GM18502 (cell line): ENCODE results near the gene MEOX1.
"Not testable (repeated sequence)": the region's sequence is repeated elsewhere in the genome, so short reads cannot be mapped to it uniquely, and the experiment has no call there.

Experiments used
- ATAC-seq: cut with Tn5 transposase; IDR thresholded peaks from one replicate; pipeline ENCODE4 v1.9.1; 2021; ENCODE audit warnings: mild to moderate bottlenecking; ENCODE audit not compliant: unreplicated experiment, poor library complexity

MEOX1 gene

DNA sequence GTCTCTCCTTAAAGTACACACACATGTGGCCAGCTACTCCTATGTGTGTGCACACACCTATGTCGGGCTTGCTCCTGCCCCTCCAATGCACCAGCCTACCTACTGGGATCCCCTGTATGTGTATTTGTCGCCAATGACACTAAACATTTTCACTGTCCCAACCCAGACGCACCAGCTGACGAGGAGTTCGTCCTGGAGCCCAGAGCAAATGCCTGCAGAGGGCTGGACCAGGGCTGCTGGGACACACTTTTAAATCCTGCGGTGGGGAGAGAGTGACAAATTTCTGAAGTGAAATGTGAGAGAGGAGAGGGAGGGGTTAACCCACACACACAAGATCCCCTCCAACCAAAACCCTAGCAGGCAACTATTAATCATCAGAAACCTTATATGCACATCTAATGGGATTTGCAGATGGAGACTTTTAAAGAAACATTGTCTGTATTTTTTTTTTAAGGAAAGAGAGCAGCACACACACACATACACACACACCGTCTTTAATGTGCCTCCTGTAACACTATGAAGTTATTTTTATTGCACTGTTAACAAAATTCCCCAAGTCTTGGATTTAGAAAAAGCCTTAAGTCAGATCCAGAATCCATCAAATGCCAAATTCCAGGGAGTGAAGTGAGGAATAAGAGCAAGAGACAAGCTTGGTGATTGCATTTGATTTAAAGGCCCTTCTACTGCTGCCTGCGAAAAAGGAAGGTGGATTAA is at the start of gene MEOX1:
Gene MEOX1 (minus strand): TSS at position 224 of the 714 bp plus-strand sequence. CDS start 388 bp downstream, outside the sequence.
- no peak for ATAC-seq

DNA sequence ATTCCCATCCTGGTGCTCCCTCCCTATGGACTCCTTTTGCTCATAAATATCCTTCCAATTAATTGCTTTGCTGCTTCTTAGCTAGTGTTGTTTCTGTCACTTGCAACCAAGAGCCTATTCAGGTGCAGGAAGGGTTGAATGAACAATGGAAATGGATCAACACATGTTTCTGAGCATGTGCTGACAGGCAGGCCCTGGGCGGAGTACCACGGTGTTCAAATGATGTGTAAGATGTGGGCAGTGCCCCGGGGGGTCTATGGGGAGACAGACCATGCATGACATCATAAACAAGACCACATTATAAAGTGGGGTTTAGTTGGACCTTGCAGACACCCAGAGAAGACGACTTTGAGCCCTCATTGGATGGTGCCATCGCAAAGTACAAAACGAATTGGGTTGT is 48.4 kb upstream of the MEOX1 start:
- no peak for ATAC-seq

DNA sequence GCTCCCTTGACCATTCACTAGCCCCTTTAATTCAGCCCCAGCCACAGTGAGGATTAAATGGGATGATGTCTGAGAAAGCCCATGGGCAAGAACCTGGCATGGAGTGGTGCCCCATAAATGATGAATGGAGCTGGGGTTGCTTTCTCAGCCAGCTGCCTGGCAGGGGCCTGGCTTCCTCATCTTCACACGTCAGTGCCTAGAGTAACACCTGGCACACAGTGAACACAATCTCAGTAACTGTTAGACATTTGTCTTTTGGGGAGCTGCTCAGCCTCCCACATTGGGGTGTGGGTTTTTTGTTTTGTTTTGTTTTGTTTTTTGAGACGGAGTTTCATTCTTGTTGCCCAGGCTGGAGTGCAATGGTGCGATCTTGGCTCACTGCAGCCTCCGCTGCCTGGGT is 47.5 kb upstream of the MEOX1 start:
- no peak for ATAC-seq

DNA sequence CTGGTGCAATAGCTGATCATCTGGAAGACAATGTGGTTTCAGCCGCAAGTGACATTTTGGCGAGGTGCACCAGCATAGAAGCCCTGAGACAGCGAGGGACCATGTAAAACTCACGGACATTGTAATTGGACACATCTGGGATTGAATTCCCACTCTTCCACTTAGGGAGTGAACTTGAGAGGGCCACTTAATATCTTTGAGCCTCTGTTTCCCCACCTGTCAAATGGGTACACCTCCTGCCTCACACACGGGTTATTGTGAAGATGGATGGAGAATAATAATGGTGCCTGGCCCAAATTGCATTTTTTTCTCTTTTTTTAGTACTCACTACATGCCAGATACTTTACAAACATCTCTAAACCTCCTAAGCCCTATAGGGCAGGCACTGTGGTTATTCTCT is 45.5 kb upstream of the MEOX1 start:
- no peak for ATAC-seq

DNA sequence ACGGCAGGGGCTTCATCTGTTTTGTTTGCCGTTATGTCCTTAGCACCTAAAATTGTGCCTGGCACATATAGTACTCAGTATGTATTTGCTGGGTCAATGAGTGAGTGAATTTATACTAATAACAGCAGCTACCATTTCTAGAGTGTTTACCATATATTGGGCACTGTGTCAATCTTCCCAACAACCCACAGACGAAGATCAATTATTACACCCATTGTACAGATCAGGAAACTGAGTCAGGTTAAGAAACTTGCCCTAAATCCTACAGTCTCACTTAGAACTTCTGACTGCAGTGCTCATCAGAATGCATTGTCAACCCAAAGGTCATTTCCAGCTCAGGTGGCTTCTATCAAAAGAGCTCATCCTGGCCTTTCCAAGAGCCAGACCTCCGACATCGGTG is 44.5 kb upstream of the MEOX1 start:
- no peak for ATAC-seq

DNA sequence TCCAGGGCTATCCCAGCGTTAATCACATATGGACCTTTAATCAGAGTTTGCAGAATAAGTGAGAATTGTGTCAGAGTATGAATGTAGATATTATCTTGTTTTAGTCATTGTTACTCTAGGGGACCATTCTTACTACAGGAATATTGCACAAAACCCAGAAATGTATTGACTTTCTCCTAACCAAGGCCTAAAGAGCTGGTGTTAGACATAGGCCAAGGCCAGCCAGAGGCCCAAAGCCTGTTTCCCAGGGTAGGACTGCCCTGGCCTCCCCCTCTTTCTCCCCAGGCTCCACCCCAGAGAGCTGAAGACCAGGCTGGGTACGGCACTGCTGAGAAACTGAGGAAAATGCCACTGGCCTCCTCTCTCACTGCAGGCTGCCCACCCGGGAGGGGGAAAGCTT is 41.9 kb upstream of the MEOX1 start:
- ATAC-seq: no peak

DNA sequence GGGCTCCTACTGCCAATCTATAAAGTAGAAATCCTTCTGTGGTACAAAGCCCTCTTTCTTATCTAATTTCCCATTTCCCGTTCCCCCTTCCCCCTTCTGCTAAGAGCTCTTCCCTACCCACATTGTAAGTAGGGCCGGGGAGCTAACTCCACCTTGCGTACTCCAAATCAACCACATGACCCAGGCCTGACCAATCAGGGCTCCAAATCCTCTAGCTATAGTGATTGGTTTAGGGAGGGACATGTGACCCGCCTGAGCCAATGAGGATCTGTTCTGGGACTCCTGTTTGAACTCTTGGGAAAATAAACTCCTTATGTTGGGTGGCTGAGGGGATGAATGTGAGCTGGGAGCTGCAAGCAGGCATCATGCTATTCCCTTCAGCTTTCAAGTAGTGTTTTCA is 40.9 kb upstream of the MEOX1 start:
- no peak for ATAC-seq

DNA sequence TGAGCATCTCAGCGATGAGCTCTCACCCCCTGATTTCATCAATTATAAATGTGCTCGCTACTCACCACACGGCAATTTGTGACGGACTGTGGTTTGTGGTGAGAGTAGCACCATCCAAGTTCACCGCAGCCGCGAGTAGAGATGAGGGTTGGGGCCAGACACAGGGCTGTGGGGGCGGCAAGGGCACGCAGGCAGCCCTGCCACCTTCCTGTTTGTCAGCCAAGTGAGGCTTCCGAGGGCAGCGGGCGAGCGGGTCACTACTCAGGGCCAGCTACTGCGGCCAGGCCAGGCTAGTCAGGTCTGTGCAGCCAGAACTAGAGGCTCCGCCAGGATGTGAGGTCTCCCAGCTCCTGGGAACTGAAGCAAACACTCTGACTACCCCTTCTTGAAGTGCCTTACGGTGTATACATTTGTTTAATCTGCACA is 39.6 kb upstream of the MEOX1 start:
- no peak for ATAC-seq

DNA sequence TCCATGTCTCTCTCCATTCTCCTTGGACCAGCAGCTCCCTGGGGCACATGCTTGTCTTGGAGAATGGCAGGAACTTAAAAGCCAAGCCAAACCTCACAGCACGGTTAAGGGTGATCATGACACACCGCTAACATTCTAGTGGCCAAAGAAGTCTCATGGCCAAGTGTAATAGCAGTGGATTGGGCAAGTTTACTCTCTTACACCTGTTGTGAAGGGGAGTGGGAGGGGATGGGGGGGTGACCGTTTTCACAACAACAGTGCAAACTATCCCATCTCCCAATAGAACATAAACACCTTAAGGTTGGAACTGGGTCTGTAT is 37.7 kb upstream of the MEOX1 start:
- no peak for ATAC-seq

DNA sequence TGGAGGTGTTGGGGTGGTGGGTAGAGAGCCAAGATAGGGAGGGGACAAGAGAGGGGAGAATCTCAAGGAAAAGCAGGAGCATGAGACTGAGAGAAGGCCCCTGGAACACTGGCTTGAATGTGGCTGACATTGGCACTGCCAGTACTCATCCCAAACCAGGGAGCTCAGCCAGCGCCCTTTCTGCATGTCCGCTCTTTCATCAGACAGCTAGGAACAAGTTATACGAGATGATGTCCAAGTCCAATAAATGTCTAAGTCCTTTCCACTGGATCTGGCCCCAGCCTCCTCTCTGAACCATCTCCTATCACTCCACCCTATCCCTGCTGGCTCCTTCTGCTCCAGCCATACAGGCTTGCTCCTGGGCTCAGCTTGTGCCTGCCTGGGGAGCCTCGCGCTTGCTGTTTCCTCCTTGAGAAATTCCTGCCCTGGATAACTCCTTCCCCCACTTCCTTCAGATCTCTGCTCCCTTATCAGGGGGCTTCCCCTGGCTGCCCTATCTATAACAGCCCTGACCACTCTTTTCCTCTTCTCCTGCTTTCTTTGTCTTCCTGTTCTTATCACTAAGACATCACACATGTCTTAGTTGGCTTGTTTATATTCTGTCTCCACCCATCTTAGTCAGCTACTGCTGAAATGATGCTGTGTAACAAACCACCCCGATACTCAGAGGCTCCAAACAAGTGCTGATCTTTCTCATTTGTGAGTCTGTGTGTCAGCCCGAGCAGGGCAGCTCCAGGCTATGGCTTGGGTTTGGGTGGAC is 37.1 kb upstream of the MEOX1 start:
- ATAC-seq: no peak

DNA sequence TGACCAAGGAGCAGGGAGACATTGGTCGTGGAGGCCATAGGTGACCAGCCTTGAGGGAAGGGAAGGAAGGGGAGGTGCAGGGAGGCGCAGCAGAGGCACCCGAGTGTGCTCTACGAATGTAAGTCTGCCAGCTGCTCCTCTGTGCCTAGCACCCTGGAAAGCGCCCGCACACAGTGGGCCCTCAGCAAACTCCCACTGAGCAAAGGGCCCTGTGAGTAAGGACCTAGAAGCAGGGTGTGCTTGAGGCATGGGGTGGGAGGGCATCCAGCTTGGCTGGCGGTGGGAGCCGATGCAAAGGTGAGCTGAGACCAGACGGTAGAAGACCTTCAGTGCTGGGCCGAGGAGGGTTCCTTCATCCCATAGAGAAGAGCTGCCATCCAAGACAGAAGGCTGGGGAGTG is 36.2 kb upstream of the MEOX1 start:
- no peak for ATAC-seq

DNA sequence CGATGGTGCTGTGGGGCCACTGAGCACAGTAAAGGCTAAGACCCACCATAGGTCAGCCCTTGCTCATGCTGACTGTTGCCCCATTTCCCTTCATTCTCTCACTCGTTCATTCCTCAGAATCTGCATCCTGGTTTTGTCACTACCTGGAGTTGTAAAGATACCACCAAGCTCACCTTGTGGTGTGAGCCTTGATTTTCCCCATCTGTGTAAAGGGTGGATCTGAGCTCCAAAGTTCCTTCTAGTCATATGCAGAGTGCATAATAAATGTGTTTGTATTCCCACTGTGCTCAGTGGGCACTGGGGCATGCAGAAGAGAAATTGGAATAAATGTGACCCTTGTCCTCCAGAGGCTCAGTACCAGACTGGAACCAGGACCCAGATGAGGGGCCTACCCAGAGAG is 35.2 kb upstream of the MEOX1 start:
- no peak for ATAC-seq

DNA sequence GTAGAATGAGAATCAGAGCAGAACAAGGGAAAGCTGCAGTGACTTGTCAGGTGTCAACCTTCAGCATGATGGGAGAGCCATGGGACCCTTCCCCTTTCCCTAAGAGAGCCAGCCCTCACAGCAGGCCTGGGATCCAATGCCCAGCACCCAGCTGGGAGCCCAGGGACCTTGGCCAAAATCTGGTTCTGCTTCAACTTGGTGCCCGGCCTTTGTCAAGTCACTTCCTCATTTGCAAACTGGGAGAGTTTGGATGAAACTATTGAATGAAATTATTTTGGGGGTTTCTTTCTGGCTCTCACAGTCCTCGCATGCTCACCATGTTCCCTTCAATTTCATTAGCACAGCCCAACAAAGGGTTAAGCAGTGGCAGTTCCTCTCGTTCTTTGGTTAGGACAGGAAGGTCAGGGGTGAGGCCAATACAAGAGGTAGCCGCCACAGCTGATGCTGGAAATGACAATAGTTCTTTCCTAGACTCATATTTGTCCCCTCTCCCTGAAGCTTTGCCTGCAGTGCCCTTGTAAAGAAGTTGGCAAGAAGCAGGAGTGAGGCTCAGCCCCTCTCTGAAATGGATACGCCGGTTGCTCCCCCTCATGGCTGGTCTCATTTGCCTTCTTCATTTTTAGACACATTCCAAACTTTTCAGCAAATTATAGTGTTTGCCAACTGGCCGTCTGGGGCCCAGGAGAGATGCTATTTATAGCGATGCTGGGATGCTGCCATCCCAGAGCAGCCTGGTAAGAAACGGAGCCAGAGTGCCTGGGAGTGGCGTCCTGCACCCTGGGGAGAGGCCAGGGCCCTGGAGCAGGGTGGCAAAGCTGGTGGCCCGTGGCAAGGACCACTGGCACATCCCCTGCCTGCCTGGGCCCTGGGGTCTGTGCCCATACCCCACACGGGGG is 34.5 kb upstream of the MEOX1 start:
- ATAC-seq: no peak

DNA sequence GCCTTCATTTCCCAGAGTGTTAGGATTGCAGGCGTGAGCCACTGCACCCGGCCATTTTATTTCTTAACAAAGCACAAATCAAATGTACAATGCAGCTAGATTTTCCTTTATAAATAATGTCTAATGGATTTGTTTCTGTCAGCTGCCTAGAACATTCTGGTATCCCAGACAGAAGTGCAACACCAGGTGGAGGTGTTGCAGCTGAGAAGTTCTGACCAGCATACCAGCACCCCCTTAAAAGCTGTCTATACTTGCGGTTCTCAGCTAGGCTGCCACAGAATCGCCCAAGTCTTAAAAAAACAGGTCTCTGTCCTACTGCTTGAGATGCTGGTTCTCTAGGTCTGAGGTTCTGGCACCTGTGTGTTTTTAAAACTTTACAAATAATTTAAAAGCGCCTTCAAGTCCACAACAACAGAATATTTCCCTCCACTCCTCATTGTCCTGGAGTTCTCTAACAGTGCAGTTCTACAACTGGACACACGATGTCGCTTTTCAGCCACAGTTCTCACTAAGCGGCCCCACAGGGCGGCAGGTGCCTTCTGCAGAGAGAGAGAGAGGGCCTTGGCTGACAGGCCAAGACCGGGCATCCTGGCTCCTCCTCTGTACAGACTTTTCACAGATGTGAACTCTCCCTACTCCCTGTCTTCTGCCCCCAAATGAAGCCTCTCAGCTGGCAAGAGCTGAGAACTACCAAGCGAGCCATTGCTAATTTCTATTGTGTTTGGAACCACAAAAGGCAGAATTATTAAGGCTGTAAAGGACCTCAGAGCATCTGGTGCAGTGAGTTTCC is 32.6 kb upstream of the MEOX1 start:
- ATAC-seq: no peak

DNA sequence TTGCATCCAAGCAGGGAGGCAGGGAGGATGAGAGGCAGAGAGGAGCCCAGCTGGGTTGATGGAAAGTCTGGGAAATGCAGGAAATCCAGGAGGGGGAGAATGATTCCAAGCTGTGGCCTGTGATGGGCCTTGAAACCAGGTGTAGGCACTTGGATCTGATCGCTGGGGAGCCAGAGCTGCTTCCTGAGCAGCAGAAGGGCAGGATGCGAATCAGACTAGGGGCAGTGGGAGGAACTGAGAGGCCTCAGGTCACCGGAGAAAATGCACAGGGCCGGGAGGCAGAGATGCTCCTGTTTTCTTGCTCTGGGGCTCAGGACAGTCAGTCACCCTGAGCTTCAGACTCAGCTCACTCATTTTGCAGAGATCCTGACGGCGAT is 29.6 kb upstream of the MEOX1 start:
- no peak for ATAC-seq

DNA sequence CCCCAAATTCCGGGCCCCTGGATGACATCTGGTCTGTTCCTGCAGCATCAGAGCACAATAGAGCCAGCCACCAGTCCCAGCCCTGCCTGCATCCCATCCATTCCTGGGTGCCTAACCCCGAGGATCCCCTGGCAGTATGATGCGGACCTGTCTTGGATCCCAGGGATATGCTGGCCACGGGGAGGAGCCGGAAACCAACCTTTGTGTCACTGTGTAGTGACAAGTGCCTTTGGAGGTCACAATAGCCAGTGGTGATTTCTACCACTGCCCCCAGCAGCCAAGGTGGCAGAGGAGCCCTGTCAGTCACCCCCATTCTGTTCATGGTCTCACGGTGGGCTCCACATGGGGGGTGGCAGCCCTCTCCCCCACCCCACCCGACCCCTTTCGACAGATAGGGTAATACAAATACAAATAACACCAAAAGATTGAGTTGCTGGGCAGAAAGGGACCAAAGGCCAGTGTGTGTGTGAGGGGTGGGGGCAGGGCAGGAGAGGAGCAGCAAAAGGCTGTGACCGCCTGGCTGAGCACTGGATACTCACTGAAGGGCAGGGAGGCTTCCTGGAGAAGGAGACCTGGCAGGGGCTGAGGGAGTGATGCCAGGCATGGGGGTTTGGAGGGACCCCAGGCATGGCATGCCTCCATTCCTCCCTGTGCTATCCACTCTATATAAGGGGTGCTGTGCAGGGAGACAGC is 29.0 kb upstream of the MEOX1 start:
- no peak for ATAC-seq

DNA sequence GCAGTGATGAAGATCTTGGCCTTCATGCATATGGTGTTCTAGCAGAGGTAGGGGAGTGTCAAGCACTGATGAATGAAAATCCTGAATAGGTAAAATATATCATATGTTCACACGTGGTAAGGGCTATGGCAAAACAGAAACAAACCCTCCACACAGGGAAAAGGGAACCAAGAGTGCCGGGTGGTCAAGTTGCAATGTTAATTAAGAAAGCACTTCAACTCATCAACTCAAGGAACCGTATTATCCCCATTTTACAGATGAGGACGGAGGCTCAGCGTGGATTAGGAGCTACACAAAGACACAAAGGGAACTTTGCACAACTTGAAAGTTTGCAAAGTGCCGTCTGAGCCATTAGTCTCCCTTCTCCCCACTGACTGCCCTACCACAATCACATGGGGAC is 28.1 kb upstream of the MEOX1 start:
- no peak for ATAC-seq

DNA sequence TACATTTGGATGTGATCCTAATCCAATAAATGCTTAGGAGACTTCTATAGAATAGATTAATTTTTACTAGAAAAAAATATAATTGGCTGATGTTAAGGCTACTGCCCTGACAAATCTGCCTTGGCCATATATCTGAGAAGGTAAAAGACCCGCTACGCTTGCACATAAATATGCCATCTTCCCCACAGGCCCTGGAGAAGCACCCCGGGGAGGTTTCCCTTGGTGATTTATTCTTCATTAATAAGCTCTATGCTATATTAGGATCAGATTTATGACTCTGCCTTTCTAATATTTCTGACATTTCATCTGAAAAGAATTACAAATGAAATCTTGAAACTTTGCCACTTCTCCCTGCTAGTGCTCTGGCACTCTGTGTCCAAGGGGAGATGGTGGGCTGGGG is 27.4 kb upstream of the MEOX1 start:
- no peak for ATAC-seq

DNA sequence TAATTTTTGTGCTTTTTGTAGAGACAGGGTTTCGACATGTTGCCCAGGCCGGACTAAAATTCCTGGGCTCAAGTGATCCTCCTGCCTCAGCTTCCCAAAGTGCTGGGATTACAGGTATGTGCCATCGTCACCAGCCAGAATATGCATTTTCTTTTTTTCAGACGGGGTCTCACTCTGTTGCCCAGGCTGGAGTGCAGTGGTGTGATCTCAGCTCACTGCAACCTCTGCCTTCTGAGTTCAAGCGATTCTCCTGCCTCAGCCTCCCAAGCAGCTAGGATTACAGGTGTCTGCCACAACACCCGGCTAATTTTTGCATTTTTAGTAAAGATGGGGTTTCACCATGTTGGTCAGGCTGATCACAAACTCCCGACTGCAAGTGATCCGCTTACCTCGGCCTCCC is 25.2 kb upstream of the MEOX1 start:
- not testable (repeated sequence) for ATAC-seq
